Posterior vena cava (tissue), 2 donors: ENCODE data around the gene STARD13. TPM values are rescaled to one million over a fixed set of nuclear protein-coding genes. Genes with fewer than 3 reads are reported as not detected.

Experiments
- DNase-seq: peaks from one replicate; pipeline ENCODE4 v3.0.0-alpha.2; 2020; ENCODE audit warnings: low spot score
- intact Hi-C, 2 donors: fragments of 100-400 bp; cut with DNase I; formaldehyde crosslinking; loops; one replicate each; pipeline versions ENCODE4 v1.14.1 to v1.14.2; 2022 to 2023
- total RNA-seq, 2 donors: library from RNA; stranded (reverse); fragmentation: NEBNext Ultra II Directional; extraction: Animal tissue kit (Norgen Biotek cat#: 25700); gene quantifications; one replicate each; pipeline ENCODE4 v1.2.1, GENCODE V29; 2021
- donor health status: DM: yes; HTN: yes; CAD: no.
- donor health status: DM: yes; HTN: yes; CAD: no.

The STARD13 gene
- total RNA-seq, 2 donors from 2014 or later, result 34.2 to 36.0 TPM

DNA sequence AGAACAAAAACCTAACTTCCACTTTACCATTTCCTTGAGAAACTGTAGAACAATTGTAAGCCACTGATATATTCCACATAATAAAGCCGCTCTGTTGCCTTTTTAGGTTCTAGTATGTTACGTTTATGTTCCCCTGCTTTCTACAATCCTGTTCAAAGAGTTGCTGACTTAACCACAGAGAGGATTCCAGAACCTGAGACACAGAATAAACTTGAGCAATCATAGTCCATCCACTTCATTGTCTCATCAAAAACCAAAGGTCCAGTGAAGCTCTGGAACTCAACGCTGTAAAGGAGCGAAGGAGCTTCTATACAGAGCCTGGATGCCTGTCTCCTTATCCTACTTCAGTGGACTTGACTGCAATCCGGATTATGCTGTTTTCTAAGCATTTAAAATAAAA lies 4.6 kb downstream of the STARD13 start:
- DNase-seq, result no peak
- intact Hi-C loops, result loop anchor here in 1 of 2 donors (10.0 kb wide), 1 partner anchor 46 kb away; no protein-coding TSS in a partner anchor

DNA sequence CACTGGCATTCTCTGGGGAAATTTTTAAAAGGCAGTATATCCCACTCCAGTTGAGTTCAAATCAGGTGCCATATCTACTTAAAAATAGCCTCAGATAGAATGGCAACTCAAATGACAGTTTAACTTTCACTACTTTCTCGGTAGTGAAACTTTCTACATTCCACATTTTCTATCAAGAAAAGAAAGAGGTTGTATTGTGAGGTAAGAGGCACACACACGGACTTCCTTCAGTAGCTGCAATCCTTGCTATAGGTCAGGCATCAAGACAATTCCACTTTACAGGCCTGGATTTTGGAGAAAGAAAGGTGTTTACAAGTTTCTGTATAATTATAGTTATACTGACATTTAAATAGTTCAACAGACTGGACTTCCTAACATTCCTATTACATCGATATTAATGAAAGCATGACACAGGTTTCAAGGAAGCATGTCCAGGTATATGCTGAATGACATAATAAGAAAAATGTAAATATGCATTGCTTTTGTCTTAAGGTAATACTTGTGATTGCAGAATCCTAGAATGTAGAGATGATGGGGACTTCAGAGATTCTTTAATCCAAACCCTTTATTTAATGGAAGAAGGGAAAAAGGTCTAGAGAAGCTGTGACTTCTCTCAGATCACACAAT lies 5.2 kb downstream of the STARD13 start:
- no peak for DNase-seq
- intact Hi-C loops, result loop anchor here in 1 of 2 donors (10.0 kb wide), 1 partner anchor 46 kb away; no protein-coding TSS in a partner anchor

DNA sequence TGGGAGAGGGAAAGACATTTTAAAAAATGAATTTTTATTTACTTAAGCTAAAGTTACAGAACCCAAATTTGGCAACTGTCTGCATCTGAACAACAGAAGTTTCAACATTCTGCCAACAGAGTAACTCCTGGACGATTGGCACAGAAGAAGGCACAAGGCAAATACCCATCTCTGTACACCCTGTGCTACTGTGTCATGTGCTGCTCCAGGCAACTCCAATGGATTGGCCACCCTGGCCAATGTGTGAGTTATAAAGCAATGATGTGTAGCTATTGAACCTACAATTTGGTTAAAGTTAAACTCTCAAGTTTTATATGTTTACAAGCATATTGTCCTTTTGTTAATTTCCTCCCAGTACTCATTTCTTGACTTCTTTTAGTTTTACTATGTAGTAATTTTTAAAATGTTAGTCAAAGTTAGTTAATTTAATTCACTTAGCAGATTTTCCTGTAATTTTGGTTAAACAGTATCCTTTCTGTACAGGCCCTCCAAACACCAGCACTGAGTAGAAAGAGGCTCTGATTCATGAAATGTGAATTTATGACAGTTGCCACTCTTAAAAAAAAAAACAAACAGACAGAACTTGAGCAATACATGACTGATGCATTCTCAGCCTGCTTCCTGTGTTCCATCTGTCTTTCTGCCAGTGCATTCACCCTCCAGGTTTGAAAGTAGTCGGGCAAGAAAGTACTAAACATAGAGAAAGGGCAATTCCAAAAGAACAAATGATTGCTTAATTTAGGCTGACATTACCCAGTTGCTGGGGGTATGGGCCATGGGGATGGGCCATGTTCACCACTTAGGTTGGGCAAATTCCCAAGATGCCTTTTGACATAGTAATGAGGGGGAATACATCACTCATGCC lies 5.9 kb downstream of the STARD13 start:
- no peak for DNase-seq
- intact Hi-C loops, result loop anchor here in 1 of 2 donors (10.0 kb wide), 1 partner anchor 45 kb away; no protein-coding TSS in a partner anchor

DNA sequence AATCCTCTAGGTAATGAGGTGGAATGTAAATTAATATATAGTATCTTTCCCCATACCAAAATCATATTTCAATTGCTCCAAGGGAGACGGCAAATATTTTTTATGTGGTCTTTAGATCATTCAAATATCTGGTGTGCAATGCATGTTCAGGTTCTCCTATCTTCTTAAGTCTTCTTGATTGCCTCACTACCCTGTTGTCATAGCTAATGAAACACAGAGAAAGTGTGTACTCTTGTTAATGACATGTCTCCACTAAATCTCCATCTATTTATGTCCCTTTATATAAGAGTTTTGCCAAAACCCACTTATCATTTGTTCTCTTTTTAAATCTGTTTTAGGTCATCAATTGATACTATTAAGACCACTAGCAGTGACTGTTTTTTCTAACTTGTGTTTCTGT lies 6.6 kb downstream of the STARD13 start:
- DNase-seq, result no peak
- intact Hi-C loops, result no loop called here

DNA sequence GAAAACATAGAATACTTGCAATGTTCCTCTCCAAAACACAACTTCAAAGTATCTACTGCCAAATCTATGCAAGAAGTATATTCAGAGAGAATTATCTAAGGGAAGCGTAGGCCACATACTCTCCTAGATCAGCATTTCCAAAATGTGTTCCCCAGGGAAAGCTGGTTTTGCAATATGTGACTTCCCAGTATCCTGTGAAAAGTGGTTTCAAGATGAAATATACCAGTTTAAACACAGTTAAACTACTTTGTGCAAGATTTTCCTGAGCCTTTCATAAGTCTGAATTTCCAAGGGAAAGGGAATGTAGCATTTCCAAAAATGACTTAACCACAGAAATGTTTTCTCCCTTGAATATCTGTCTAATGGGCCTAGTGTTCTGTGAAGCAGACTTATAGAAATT lies 7.6 kb downstream of the STARD13 start:
- intact Hi-C loops, result no loop called here
- DNase-seq, result no peak

DNA sequence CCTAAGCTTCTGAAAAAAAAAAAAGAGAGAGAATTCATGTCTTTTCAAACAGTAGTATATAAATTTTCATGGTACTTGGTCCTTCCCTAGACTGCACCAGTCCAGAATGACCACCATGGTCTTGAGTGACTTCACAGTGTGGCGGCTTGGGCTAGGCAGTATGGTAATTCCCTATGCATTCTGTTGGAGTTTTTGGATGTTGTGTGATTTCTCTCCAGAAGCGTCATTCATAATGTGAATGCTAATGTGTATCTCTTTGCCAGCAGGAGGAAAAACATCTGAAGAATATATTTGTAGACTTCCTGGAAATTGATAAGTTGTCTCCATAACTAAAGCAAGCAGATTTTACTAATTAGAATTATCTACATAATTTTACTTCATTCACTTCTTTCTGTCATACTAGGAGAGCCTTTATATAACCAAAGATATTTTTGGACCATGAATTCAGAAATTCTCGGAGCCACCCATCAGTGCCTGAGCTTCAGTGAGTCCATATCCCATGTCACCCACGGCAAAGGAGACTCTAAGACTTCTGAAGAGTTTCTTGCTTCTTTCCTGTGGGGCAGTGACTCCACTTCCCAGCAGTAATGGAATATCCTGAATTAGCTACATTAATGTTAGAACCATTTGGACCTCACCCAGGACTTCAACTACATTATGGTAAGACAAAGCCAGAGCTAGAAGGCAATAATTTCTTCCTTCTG lies 8.4 kb downstream of the STARD13 start:
- intact Hi-C loops, result no loop called here
- DNase-seq, result no peak

DNA sequence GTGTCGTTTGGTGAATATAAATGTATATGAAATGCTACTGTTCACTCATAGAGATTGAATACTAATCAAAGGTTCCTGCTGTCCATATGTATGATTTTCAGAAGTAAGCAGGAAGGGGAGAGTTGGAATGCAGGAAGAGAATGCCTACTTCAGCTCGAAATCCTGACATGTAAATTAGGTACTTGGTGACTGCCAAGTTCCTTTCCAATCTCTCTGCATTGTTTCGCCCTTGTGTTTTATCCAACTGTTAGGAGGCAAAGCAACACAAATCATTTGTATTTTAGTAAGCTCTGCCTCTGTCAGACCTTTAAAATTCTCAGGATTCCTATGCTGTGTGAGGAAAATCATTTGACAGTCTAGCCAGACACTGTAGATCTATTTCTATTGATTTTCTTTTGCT lies 9.0 kb downstream of the STARD13 start:
- DNase-seq, result no peak
- intact Hi-C loops, result no loop called here

DNA sequence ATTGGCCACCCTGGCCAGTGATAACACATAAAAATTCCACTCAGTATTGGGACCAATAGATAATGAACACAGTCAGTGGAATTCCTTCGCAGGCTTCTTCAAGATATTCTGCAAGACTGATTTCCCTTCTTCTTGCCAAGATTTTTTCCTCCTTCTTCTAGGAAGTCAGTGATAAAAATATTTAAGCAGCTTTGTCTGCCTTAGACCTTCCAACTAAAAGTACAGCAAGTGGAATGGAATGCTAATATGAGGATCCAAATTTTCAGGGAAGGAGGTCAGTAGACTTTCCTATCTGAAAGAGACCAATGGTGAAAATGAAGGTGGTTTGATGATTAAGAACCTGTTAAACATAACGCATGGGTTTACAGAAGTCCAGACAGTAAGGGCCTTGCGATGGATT lies 9.6 kb downstream of the STARD13 start:
- DNase-seq, result no peak
- intact Hi-C loops, result no loop called here

DNA sequence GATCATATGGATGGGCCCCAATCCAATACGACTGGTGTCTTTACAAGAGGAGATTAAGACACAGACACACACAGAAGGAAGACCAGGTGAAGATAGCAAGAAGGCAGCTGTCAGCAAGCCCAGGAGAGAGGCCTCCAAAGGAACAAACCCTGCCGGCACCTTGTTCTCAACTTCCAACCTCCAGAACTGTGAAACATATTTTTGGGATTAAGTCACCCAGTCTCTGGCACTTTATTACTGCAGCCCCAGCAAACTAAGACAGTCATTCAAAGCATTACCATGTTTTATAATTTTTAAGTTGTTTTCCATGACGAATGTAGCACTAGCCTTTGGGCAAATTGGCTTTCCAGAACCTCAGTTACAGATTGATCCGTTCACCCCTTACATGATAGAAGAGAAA lies 11.3 kb downstream of the STARD13 start:
- intact Hi-C loops, result no loop called here
- DNase-seq, result no peak

DNA sequence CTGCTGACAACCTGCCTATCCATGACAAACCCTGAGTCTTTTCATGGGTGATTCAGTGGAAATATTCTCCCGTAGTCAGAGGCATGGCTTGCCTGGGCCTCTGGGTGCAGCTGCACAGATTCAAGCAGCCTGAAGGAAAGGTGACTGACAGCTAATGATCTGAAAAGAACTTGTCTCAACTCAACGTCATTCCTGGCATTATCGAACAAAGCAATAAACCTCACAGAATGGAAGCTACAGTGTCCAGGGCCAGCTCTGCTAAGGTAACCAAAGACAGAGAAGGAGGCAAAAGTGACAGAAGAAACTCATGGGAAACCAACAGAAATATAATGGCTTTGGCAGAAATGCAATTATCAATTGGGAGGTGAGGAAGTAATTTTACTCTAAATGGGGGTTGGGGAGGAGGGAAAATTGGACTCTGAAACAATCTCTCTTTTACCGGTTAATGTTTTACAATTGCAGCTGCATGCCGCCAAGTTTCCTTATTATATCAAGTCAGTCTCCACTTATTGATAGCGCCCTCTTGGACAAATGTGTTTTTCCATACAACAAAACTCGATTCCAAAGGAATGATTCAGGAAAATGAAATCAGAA lies 12.9 kb downstream of the STARD13 start:
- DNase-seq, result no peak
- intact Hi-C loops, result no loop called here

DNA sequence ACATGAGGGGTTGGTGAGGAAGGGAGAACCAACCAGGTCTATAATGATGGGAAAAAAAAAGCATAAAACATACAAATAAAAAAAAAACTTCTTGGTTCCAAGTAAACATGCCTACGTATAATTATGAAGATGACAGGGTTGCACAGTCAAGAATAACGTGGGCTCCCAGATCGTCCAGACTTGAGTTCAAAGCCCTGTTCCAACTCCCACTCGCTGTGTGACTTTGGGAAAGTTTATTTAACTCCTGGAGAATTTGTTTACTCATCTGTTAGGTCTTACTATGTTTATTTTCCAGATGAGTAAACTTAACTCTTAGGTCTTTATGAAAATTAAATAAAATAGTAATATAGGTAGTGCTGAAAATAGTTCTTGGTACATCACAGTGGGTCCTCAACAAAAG lies 13.8 kb downstream of the STARD13 start:
- no peak for DNase-seq
- intact Hi-C loops, result no loop called here

DNA sequence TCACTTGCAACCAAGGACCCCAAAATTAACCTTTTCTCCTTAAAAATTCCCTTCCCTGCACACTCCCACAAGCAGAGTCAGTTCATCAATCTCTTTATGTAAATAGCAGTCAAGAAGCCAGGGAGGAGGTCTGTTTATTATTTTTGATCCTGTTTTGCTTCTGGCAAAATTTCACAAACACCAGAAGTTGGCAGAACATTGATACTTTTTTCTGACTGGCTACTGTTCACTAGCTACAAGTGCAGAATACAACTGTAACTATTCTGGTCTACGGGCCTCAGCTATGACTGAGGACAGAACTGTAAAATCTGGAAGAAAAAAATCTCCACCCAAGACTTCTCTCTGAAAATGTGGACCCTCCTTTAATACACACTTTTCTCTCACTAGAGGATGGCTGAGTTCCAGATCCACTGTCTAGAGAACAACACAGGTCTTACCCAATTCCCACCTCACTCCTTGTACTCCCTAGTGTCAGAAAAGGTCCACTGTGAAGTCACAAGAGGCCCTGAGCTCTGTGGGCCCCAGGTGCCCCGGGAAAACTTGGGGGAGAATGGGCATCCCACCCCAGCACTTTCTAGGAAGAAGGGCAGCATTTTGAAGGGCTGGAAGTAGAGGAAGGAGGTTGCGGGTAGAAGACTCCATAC lies 14.5 kb downstream of the STARD13 start:
- no peak for DNase-seq
- intact Hi-C loops, result no loop called here

DNA sequence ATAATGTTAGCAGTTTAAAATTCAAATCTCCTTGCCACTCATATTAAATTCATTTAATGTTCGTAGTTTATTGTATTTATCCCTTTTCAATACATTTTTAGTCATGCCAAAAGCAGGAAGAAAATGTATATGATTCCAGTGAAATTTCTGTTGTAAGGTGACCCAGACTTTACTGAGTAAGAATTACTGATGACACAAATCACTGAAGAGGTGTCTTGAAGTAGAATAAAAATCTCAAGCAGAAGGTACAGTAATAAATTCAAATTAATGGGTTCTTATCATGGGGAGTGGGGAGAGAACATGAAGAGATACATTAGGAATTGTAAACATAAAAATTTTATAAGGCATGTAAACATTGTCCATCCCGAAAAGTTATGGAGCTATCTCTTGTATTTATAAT lies 19.9 kb downstream of the STARD13 start:
- intact Hi-C loops, result no loop called here
- no peak for DNase-seq

DNA sequence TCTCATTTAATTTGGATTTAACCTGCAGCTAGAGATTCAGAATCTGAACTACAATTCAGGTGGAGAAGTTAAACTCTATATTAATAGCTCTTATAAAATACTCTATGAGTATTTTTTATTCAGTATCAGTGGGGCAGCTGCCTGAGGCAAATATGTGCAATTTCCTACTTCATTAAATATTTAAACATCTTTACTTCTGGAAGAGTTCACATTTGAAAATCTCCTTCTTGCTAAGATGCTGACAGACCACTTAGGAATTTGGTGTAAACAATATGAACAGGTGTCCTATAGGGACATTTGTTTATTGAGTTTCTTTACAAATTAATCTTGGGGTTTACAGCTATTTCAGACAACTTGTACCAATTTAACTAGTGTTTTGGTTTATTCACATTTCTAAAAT lies 20.4 kb downstream of the STARD13 start:
- intact Hi-C loops, result no loop called here
- no peak for DNase-seq

DNA sequence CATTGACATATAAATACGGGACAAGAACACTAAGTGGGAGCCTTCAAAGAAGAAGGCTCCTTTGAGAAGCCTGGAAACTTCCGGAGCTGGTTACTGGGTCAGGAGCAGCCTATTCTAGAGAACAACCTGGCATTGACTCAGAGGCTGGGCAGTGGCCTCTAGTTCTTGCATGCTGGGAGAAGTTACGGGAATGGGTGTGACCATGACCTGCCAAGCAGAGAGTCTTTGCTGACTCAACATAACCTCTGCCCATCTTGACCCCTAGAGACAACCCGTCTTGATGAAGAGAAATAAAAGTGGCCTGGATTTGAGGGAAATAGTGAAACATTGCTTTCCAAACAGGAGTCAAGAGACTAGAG lies 21.0 kb downstream of the STARD13 start:
- DNase-seq, result no peak
- intact Hi-C loops, result no loop called here

DNA sequence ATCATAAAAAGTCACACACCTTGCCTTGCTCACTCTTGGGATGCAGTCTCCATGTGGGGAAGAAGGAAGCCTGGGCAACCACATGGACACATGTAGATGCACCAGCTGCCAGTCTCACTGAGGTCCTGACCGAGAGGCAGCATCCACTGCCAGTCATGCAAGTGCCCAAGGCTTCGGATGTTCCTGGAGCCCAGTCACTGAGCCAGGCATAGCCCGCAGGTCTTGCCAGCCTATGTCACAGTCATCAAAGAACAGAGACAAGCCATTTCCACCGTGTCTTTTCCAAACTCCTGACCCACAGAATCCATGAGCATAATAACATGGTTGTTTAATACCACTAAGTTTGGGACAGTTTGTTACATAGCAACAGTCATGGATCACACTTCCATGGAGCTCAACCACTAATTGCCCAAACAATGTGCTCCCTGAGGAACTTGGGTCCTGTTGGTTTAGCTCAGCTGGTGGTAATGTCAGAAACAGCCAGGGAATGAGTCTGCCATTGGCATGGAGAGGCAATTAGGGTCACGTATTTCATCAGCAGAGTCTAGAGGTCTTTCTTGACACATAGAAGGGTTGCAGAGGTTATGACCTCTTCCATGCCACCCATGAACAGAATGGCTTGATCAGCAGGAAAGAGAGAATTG lies 21.5 kb downstream of the STARD13 start:
- no peak for DNase-seq
- intact Hi-C loops, result no loop called here

DNA sequence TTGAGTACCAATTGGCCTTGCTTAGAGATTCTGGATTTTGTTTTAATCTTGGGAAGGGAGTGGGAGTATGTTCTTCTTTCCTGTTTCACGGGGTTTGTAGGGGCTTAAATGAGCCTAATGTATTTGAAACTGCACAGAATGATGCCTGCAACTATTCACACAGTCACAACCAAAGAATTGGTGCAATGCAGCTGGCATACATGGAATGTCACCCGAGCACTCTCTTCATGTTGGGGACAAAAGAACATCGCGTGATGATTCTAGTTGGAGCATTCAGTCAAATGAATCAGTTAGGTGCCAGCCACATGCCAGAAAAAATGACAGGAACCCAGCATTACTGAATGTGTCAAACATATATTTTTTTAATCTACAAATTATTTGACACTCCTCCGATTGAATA lies 22.1 kb downstream of the STARD13 start:
- intact Hi-C loops, result no loop called here
- DNase-seq, result no peak

DNA sequence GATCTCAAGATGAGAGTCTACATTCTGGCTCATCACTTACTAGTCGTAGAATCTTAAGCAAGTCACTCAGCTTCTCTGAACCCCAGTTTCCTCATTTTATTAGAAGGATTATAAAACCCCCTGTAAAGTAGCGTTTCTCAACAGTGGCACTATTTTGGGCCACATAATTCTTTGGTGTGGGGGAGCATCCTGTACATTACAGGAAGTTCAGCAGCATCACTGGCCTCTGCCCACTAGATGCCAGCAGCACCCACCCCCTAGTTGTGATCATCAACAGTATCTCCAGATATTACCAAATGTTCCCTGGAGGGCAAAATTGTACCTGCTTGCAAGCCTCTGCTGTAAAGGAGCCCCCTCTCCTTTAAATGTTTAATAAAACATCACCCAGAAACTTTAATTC lies 22.6 kb downstream of the STARD13 start:
- intact Hi-C loops, result no loop called here
- DNase-seq, result no peak

DNA sequence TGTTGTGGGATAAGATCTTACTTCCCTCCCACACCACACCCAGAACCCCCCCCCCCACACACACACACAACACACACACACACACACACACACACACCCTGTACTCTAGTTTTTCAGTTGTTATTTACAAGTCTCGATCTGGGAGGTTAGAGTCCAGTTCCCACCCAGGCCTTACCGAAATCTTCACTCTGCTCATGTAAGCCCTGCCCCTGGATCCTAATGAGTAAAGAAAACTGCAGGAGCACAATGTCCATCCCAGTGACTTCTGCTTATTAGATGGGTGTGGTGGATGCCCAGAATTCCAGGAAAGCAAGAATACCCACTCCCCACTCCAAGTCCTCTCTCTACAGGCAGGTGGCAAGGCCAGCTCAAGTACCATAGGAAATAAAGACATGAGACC lies 23.0 kb downstream of the STARD13 start:
- DNase-seq, result no peak
- intact Hi-C loops, result no loop called here
